ENCODE data around the gene KIF13A.

DNA sequence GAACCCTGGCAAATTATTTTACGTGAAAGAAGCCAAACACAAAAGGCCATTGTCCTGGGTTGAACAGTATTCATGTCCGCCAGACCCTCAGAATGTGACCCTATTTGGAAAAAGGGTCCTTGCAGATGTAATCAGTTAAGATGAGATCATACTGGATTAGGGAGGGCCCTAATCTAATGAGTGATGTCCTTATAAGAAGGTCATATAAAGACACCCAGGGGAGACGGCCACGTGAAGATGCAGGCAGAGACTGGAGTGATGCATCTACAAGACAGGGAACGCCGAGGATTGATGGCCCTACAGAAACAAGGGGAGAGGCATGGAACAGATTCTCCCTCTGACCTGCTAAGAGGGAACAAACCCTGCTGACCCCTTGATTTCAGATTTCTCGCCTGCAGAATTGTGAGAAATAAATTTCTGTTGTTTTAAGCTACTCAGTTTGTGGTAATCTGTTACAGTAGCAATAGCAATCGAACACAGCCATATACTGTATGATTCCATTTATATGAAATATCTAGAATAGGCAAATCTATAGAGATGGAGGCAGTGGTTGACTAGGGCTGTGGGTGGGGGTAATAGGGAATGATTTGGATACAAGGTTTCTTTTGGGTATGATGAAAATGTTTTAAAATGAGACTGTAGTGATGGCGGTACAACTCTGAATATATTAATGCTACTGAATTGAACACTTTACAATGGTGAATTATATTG is 147.8 kb downstream of the KIF13A start:
- TF ChIP-seq UBTF (IDR thresholded peaks at IDR 0.05; ENCODE audit: borderline replicate concordance in 1 of 2, low read depth in 2 of 2, low read length in 2 of 2) (no peak), EZH2 (IDR thresholded peaks at IDR 0.05; ENCODE audit: borderline replicate concordance, low read depth, low read length) (no peak), DPF2 (IDR thresholded peaks at IDR 0.05) (no peak), POLR2A (conservative IDR thresholded peaks at IDR 0.05) (no peak)
- TF ChIP-seq, protein P1, sequence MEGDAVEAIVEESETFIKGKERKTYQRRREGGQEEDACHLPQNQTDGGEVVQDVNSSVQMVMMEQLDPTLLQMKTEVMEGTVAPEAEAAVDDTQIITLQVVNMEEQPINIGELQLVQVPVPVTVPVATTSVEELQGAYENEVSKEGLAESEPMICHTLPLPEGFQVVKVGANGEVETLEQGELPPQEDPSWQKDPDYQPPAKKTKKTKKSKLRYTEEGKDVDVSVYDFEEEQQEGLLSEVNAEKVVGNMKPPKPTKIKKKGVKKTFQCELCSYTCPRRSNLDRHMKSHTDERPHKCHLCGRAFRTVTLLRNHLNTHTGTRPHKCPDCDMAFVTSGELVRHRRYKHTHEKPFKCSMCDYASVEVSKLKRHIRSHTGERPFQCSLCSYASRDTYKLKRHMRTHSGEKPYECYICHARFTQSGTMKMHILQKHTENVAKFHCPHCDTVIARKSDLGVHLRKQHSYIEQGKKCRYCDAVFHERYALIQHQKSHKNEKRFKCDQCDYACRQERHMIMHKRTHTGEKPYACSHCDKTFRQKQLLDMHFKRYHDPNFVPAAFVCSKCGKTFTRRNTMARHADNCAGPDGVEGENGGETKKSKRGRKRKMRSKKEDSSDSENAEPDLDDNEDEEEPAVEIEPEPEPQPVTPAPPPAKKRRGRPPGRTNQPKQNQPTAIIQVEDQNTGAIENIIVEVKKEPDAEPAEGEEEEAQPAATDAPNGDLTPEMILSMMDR (IDR thresholded peaks at IDR 0.05 in 2 of 3, conservative IDR thresholded peaks at IDR 0.05 in 1 of 3; ENCODE audit: insufficient read depth in 2 of 3, low read depth in 1 of 3, low read length in 3 of 3) = no peak
